Non-pigmented ciliary epithelial cell (primary cell): ENCODE results near the gene LRTM1.

Experiments used
- DNase-seq: peaks from one replicate; pipeline ENCODE4 v3.0.0-alpha.2; 2010; ENCODE audit warnings: low read depth

LRTM1 gene

GRCh38 chr3:54891540-54891897 is 36.3 kb downstream of the LRTM1 start:
- peak; percentile 93 for DNase-seq

GRCh38 chr3:54889731-54890130 is 38.1 kb downstream of the LRTM1 start:
- DNase-seq, result no peak

DNA sequence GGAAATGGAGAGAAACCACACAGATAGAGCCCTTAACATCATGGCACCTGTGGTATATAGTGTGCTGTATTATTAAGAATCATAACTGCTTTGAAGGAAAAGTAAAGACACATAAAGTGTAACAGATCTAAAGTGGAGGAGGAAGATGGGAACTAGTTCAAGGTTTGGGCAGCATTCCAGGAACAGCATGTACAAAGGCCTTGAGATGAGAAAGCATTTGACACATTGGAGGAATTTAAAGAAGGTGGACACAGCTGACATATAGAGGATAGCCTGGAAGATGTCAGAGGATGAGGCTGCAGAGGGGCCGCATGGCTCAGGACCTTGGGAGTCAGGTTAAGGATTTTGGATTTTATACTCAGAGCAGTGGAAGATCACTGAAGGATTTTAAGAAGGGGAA is 39.0 kb downstream of the LRTM1 start:
- peak; percentile 43 for DNase-seq

DNA sequence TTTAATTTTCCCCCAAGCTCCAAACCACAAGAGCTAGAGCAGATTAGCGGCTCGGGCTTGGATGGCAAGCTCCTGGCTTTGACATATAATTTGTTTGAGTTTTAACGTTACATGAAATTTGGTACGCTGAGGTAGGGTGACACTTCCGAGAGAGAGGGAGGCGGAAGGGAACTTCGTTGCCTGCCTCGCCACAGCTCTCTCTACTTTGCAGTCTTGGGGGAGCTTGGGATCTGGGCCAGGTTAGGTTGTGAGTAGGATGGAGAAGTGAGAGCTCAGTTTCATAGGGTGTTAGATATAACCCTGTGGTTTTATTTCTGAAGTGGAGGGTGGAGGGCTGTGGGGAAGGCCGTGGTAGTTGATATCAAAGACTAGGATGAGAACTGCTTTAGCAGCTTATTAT is 39.7 kb downstream of the LRTM1 start:
- no peak for DNase-seq

DNA sequence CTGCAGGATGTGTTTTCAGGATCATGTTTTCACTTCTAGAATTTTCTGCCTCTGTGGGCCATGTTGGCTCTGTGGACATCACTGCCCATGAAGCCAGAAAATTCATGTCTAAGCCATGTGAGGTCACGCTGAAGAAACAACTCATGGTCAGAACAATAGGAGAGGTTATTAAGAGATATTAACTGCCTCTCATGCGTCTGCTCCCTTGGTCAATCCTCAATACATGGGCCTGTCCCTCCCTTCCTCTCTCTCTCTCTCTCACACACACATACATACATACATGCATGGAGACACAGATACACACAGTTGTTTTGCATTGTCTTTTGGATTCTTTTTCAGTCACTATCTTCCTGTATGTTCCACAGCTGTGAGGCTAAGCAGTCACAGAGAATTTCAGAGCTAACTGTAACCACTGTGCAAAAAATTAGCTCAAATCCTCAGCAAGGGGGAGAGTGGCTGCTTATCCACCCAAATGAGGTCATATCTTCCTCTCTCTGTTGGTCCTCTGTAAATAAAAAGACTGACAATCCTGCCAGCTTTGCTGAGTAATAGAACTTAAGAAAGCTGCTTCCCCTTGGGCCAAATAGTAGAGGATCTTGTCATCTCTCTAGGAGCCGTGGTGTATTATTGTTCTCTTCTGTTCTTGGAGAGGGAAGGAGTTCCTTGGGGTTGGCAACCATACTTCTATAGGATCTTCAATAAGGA is 45.6 kb downstream of the LRTM1 start:
- DNase-seq, result peak; percentile 88

DNA sequence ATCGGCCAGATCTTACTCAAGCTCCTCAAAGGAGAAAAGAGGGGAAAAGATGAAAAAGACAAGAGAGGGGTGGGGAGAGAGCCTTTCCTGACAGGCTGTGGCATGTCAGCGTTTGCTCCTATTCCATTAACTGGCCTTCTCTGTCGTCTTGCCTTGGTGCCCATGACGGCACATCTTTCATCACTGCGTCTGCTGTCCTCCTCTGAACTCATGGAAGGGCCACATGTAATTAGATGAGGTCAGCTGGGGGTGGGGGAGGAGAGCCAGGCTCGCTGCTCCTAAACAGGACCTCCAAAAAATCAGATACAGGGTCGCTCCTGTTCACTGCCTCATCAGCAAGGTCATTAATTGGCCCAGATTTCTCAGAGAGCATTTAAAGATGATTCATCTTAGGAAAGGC is 49.7 kb downstream of the LRTM1 start:
- no peak for DNase-seq

DNA sequence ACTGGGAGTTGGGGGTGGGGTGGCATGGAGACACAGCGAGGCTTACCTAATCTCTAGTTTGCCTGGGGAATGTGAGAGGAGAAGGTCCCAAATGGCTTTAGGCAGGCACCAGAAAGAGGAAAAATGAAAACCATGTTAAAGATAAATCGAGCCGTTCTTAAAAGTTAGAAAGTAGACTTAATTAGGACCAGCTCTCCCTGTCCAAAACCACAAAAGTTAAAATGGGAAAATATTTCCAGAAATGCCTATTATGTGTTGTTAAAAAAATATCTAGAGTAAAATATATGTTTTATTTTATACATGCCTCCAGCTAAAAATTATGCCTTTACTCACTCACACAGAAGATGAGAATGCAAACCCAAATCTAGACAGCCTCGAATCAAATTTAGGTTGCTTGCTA is 50.1 kb downstream of the LRTM1 start:
- DNase-seq, result no peak

- no peak for DNase-seq
Measured at GRCh38 chr3:54876694-54877093, 51.2 kb downstream of the LRTM1 start.

DNA sequence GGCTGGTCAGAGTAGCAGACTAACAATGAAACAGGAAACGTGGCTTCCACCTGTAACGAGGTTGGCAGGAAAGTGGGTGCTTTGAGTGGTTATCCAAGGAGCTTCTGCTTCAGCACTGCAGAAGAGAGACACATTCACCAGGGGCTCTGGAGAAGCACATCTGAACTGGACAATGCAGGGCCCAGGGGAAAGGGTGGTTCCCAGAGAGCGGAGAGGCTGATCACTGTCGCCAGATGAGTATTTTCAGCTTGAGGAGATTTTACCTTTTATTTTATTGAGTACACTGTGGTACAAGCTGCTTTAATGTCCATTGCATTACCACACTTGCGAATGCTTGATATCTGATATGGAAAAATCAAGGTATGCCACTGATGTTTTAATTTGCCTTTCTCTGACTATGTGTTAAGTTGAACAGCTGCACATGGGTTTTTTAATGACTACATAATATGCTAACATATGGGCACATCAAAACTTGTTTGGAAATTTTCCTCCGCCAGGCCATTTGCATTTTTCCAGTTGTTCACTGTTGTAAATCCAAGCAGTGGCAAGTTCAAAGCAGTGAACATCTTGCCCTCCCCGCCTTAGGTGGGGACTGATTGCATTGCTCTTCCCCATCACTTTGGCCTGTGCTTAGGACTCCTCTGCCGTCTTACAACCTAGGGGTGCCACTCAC is 52.1 kb downstream of the LRTM1 start:
- DNase-seq, result no peak

- DNase-seq, result no peak
Measured at GRCh38 chr3:54874816-54875556, 52.9 kb downstream of the LRTM1 start.

GRCh38 chr3:54873059-54874010 is 54.5 kb downstream of the LRTM1 start:
- DNase-seq, result no peak

- no peak for DNase-seq
Measured at GRCh38 chr3:54871867-54872266, 56.0 kb downstream of the LRTM1 start.

DNA sequence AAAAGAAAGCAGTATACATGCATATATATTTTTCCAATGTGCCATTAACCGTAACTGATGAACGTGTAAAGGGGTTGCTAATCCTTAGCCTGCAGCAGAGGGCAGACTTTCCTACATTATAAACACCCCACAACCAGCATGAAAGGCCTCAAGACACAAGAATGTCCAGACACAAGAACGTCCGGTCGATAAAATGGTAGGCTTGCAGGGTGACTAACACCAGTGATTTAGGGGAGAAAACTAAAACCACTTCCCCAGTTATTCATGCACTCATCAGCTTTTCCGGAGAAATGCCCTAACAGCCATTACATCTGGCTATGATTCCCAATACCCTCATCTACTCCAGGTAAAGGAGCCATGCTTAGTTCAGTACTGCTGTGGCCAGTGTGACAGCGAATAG is 57.4 kb downstream of the LRTM1 start:
- peak; percentile 98 for DNase-seq
